Activated naive CD4-positive, alpha-beta T cell treated with anti-CD3 and anti-CD28 coated beads for 36 hours (primary cell): ENCODE measurements around the gene CUL1. TPM values are rescaled to one million over a fixed set of nuclear protein-coding genes. Genes with fewer than 3 reads are reported as not detected.
A peak's percentile ranks its signal among the peaks of the same experiment; 100 is the strongest.

Source experiments
- CTCF ChIA-PET: fragments of 350-600 bp; sonication (Branson Sonifier 250); formaldehyde crosslinking; loops from one replicate; lab custom pipeline; 2021; ENCODE audit warnings: antibody characterized with exemption; lab: Charles Lee
- DNase-seq: peaks from one replicate; pipeline ENCODE4 v3.0.0-alpha.2; 2020
- H3K27ac Mint-ChIP-seq: one replicate; pipeline ENCODE4 v1.8.0; 2021; ENCODE audit warnings: mild to moderate bottlenecking, mixed read lengths
- H3K27me3 Mint-ChIP-seq: one replicate; pipeline ENCODE4 v1.8.0; 2021; ENCODE audit warnings: low read depth, mixed read lengths
- H3K36me3 Mint-ChIP-seq: one replicate; pipeline ENCODE4 v1.8.0; 2021; ENCODE audit warnings: low read depth, mixed read lengths
- H3K4me1 Mint-ChIP-seq: one replicate; pipeline ENCODE4 v1.8.0; 2021; ENCODE audit warnings: low read depth, mixed read lengths
- H3K4me3 Mint-ChIP-seq: one replicate; pipeline ENCODE4 v1.8.0; 2021; ENCODE audit warnings: mild to moderate bottlenecking, moderate library complexity, mixed read lengths
- H3K9me3 Mint-ChIP-seq: one replicate; pipeline ENCODE4 v1.8.0; 2021; ENCODE audit warnings: mixed read lengths
- intact Hi-C: fragments of 100-400 bp; cut with micrococcal nuclease; formaldehyde crosslinking; loops from one replicate; pipeline ENCODE4 v1.15.1; 2023
- total RNA-seq, 2 experiments: library from RNA; stranded (reverse); gene quantifications; one replicate each; pipeline ENCODE4 v1.2.3, GENCODE V29; 2021

CUL1 gene
- total RNA-seq, 2 experiments from 2014 or later: 59.6 to 62.2 TPM

DNA sequence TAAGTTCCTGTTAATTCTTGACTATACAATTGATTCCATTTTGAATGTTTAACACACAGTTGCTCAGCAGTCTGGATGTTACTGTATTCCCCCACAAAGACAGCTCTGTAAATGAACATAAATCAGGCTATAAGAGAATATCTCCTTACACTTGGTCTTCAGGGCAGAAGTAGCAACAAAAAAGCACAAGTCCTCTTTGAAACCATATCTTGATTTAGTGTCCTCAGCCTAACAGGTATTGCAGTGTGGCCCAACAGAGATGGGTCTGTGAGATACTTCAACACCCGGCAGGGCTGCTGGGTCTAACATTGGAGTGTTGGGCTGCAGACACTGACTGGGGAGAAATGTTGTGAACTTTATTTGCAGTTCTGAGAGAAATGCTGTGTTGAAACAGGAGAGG is 75.8 kb downstream of the CUL1 start:
- CTCF ChIA-PET: interaction anchor here (0.5 to 2.6 kb wide), 12 partner anchors 12 to 199 kb away, joined by 3 to 23 read pairs (median 4); no protein-coding TSS in a partner anchor
- Mint-ChIP-seq H3K4me1 (peaks cover 29% of the 10 kb centered on the region), H3K27me3 (no peaks in the 10 kb centered on the region), H3K36me3 (peaks cover 28% of the 10 kb centered on the region), H3K27ac (no peak overlapping the region), H3K9me3 (no peaks in the 10 kb centered on the region), H3K4me3 (no peak overlapping the region)
- no peak for DNase-seq
- intact Hi-C loops: loop anchor here (5.0 kb wide), 1 partner anchor 147 kb away; no protein-coding TSS in a partner anchor

DNA sequence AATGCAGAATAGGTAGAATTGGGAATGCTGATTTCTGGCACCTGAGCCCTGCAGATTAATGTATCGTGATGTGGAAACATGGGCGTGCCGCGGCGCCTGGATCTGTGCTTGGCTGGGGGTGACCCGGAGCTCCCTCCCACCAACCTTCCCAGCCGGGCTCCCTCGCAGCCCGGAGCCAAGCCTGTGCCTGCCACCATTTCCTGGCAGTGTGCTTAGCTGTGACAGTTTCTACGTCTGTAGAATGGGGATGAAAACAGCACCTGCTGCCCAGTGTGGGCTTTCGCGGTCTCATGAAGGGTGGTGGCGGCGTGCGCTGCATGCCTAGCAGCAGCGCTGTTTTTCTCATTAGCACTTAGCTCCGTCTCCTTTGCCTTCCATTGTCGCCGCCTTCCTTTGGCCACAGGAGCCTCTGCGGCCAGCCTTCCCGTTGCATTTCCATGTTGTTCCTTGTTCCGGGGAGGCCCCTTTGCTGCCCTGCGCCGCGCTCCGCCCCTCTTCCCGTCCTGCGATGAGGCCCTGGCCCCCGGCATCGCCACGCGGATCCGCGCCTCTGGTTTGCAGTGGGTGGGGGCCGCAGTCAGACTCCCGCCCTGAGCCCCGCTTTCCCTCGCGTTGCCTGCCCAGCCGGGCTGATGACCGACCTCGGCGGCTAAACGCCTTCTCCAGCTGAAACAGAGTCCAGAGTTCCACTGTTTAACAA is 84.2 kb downstream of the CUL1 start:
- intact Hi-C loops: no loop called here
- DNase-seq: no peak
- Mint-ChIP-seq H3K9me3 (no peaks in the 10 kb centered on the region), H3K4me3 (no peak overlapping the region), H3K4me1 (no peaks in the 10 kb centered on the region), H3K27ac (no peak overlapping the region), H3K27me3 (no peaks in the 10 kb centered on the region), H3K36me3 (peaks cover 27% of the 10 kb centered on the region)
- CTCF ChIA-PET: no interaction called here

DNA sequence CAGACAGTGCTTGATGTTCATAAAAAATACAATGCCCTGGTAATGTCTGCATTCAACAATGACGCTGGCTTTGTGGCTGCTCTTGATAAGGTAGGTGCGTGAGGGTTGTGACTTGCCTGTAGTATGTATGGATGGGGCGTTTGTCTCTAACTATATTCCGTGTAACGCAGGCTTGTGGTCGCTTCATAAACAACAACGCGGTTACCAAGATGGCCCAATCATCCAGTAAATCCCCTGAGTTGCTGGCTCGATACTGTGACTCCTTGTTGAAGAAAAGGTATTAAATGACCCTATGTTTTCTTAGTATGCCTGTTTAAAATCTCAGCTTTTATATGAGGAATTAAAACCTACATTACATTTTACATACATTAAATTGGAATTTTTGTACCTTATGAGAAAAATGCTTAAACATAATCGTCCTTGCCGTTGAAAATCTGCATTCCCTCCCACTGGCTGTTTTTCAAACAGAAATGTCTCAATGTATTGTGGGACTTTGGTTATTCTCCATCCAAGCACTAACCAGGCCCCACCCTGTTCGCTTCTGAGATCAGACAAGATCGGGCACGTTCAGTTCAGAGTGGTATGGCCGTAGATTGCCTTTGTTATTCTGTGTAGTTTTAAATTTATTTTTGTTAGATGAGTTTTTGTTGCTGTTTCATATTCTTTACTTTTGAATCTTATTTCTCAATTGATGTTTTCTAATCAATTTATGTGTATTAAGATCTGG is 85.3 kb downstream of the CUL1 start:
- no peak overlapping the region for H3K4me3 Mint-ChIP-seq
- H3K27me3 Mint-ChIP-seq: no peaks in the 10 kb centered on the region
- H3K36me3 Mint-ChIP-seq: peaks cover 28% of the 10 kb centered on the region
- H3K27ac Mint-ChIP-seq: peak overlapping the region; percentile 39
- DNase-seq: no peak
- intact Hi-C loops: no loop called here
- no peaks in the 10 kb centered on the region for H3K9me3 Mint-ChIP-seq
- CTCF ChIA-PET: interaction anchor here (0.6 kb wide), 1 partner anchor 98 kb away, joined by 3 read pairs; no protein-coding TSS in a partner anchor
- H3K4me1 Mint-ChIP-seq: no peaks in the 10 kb centered on the region

DNA sequence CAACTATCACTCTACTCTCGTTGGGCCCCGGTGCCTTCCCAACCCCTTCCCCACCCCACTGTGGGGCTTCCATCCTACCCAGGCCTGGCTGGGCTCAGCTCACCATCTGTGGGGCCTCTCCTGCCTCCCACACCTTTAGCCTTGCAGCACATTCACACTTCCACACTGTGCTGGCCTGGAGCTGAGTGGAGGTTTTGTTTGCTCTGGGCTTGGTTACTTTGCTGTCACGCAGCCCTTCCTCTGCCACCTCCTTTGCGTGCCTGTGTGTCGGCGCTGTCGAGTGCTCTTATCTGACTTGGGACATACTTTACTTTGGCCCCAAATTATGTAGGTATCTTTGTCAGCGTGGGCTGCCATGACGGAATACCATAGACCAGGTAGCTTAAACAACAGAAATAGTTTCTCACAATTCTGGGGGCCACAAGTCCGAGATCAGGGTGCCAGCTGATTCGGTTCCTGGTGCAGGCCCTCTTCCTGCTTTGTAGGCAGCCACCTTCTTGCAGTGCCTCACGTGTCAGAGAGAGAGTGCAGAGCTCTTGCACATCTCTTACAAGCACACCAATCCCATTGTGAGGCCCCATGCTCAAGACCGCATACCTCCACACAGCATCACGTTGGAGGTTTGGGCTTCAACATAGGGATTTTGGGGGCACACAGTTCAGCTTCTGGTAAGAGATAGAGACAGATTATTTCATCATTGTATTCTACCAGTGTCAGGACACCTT is 89.0 kb downstream of the CUL1 start:
- intact Hi-C loops: no loop called here
- no peaks in the 10 kb centered on the region for H3K9me3 Mint-ChIP-seq
- H3K4me3 Mint-ChIP-seq: no peak overlapping the region
- CTCF ChIA-PET: interaction anchor here (1.4 kb wide), 1 partner anchor 68 kb away, joined by 5 read pairs; no protein-coding TSS in a partner anchor
- DNase-seq: no peak
- peaks cover 36% of the 10 kb centered on the region for H3K36me3 Mint-ChIP-seq
- no peak overlapping the region for H3K27ac Mint-ChIP-seq
- H3K27me3 Mint-ChIP-seq: no peaks in the 10 kb centered on the region
- no peaks in the 10 kb centered on the region for H3K4me1 Mint-ChIP-seq

DNA sequence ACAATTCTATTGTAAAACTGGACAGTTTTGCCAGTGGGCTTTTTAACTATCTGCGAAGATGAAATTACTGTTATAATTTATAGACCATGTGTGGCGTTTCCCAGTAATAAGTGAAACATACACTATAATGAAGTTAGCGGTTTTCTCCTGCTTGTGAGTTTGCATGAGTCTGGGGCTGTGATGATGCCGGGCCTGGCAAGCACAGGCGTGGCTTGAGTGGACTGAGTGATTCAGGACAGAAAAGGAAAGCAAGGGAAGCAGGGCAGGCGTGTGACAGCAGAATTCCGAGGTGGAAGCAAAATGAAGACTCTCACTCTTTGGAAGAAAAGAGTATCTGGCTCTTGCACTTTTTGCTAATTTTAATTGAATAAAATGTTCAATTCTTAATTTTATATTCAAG is 90.5 kb downstream of the CUL1 start:
- no peak overlapping the region for H3K27ac Mint-ChIP-seq
- peaks cover 37% of the 10 kb centered on the region for H3K36me3 Mint-ChIP-seq
- CTCF ChIA-PET: no interaction called here
- no peak overlapping the region for H3K4me3 Mint-ChIP-seq
- H3K27me3 Mint-ChIP-seq: no peaks in the 10 kb centered on the region
- H3K9me3 Mint-ChIP-seq: no peaks in the 10 kb centered on the region
- DNase-seq: no peak
- intact Hi-C loops: no loop called here
- peaks cover 4% of the 10 kb centered on the region for H3K4me1 Mint-ChIP-seq

DNA sequence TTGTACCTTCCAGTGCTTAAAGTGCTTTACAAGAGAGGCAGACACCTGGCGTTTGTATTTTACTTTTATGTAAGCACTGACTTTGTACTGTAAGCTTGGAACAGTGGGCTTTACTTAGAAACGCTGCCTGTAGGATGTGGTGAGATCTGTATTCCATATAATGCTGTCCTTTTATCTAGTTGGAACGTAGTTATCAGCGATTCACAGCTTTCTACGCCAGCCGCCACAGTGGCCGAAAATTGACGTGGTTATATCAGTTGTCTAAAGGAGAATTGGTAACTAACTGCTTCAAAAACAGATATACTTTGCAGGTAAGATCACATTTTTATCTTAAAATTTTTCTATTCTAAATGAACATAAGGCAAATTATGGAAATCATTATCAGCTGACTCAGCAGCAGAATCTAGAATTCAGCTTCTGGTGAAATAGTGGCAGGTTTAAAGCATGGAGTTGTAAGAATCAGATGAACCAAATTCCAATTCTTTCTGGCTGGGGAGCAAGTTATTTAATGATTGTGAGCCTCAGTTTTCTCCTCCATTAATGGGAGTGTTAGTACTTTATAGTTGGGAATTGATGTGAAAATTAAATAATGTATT is 91.5 kb downstream of the CUL1 start:
- intact Hi-C loops: loop anchor here (5.0 kb wide), 1 partner anchor 283 kb away; no protein-coding TSS in a partner anchor
- no peak overlapping the region for H3K27ac Mint-ChIP-seq
- H3K4me3 Mint-ChIP-seq: no peak overlapping the region
- H3K9me3 Mint-ChIP-seq: no peaks in the 10 kb centered on the region
- no peaks in the 10 kb centered on the region for H3K27me3 Mint-ChIP-seq
- H3K36me3 Mint-ChIP-seq: peaks cover 38% of the 10 kb centered on the region
- DNase-seq: no peak
- CTCF ChIA-PET: no interaction called here
- peaks cover 4% of the 10 kb centered on the region for H3K4me1 Mint-ChIP-seq

DNA sequence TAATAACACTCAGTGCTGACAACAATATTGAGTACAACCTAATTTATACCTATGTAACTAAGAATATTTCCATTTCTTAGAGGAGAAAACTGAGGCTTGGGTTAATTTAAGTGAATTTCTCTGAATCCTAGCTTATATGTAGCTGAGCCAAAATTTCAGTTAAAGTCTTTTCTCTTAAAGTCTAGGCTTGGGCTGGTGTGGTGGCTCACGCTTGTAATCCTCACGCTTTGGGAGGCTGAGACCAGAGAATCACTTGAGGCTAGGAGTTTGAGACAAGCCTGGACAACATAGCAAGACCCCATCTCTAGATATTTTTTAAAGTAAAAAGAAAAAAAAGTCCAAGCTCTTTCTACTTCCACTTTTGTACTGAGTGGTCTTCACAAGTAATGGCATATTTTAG is 92.1 kb downstream of the CUL1 start:
- Mint-ChIP-seq H3K4me3 (no peak overlapping the region), H3K27me3 (no peaks in the 10 kb centered on the region), H3K9me3 (no peaks in the 10 kb centered on the region), H3K4me1 (peaks cover 4% of the 10 kb centered on the region), H3K27ac (no peak overlapping the region), H3K36me3 (peaks cover 38% of the 10 kb centered on the region)
- intact Hi-C loops: loop anchor here (5.0 kb wide), 1 partner anchor 284 kb away; no protein-coding TSS in a partner anchor
- DNase-seq: no peak
- CTCF ChIA-PET: no interaction called here

DNA sequence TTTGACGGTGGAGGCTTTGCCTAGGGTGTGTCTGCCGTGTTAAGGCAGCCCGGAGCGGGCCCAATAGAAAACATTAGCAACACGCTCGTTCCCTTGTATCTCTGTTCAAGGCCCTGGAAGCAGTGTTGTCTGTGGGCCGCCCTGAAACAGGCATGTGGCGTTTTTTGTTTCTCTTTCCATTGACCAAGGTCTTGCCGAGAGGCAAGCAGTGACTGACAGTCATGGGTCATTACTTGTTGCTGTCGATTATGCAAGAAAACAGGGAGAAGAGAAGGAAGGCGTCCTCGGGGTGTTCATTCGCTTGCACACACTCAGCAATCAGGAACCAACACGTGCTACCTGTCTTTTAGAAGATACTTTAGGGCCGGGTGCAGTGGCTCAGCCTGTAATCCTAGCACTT is 92.8 kb downstream of the CUL1 start:
- Mint-ChIP-seq H3K4me3 (no peak overlapping the region), H3K27ac (no peak overlapping the region), H3K9me3 (no peaks in the 10 kb centered on the region), H3K4me1 (peaks cover 4% of the 10 kb centered on the region), H3K36me3 (peaks cover 42% of the 10 kb centered on the region), H3K27me3 (no peaks in the 10 kb centered on the region)
- no peak for DNase-seq
- CTCF ChIA-PET: interaction anchor here (0.6 kb wide), 1 partner anchor 22 kb away, joined by 3 read pairs; no protein-coding TSS in a partner anchor
- intact Hi-C loops: loop anchor here (5.0 kb wide), 1 partner anchor 284 kb away; no protein-coding TSS in a partner anchor

DNA sequence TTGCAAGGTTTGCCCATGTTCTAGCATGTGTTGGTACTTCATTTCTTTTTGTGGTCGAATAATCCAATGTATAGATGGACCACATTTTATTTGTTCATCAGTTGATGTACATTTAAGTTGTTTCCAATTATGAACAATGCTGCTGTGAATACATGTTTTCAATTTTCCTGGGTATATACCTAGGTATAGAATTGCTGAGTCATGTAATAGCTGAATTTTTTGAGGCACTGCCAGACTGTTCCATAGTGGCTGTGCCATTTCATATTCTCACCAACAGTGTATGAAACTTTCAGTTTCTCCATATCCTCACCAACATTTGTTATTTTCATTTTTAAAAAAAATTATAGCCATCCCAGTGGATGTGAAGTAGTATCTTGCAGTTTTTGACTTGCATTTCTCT is 94.9 kb downstream of the CUL1 start:
- Mint-ChIP-seq H3K9me3 (no peaks in the 10 kb centered on the region), H3K4me1 (peaks cover 4% of the 10 kb centered on the region), H3K4me3 (no peak overlapping the region), H3K36me3 (peaks cover 40% of the 10 kb centered on the region), H3K27me3 (no peaks in the 10 kb centered on the region), H3K27ac (peak overlapping the region; percentile 34)
- no peak for DNase-seq
- CTCF ChIA-PET: interaction anchor here (1.0 to 1.4 kb wide), 3 partner anchors 20 to 219 kb away, joined by 3 to 4 read pairs (median 3); no protein-coding TSS in a partner anchor
- intact Hi-C loops: loop anchor here (5.0 kb wide), 1 partner anchor 286 kb away; no protein-coding TSS in a partner anchor

DNA sequence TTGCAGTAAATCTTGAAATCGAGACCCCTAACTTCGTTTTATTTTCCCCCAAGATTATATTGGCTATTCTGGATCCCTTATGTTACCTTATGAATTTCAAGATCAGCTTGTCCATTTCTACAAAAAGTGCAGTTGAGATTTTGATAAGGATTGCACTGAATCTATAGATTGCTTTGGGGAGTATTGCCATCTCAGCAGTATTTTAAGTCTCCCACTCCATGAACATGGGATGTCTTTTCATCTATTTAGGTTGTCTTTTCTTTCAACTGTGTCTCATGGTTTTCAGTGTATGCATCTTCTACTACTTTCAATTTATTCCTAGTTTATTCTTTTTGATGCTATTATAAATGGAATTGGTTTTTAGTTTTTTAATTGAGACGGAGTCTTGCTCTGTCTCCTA is 95.8 kb downstream of the CUL1 start:
- CTCF ChIA-PET: no interaction called here
- no peak for DNase-seq
- peaks cover 4% of the 10 kb centered on the region for H3K4me1 Mint-ChIP-seq
- no peak overlapping the region for H3K4me3 Mint-ChIP-seq
- peaks cover 39% of the 10 kb centered on the region for H3K36me3 Mint-ChIP-seq
- no peaks in the 10 kb centered on the region for H3K27me3 Mint-ChIP-seq
- H3K9me3 Mint-ChIP-seq: no peaks in the 10 kb centered on the region
- no peak overlapping the region for H3K27ac Mint-ChIP-seq
- intact Hi-C loops: loop anchor here (5.0 kb wide), 1 partner anchor 287 kb away; no protein-coding TSS in a partner anchor

DNA sequence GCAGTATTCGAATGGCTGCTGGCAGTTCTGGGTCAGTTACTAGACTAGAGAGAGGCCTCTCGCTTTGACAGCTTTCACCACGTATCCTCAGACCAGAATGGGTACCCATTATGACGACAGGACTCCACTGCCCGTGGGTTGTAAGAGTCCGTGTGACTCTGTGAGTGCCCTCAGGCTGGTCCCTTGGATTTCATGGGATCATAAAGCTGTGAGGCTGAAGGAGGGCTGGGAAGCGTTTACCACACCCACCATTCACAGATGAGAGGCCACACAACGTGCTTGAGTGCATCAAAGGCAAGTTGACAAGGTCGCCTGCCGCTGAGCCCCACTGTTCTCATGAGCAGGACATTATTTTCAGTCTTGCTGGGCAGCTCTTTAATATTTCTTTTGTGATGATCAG is 98.1 kb downstream of the CUL1 start:
- Mint-ChIP-seq H3K27me3 (no peaks in the 10 kb centered on the region), H3K4me3 (no peak overlapping the region), H3K9me3 (no peaks in the 10 kb centered on the region), H3K27ac (no peak overlapping the region), H3K36me3 (peaks cover 48% of the 10 kb centered on the region), H3K4me1 (peaks cover 4% of the 10 kb centered on the region)
- intact Hi-C loops: loop anchor here (5.0 kb wide), 1 partner anchor 35 kb away; no protein-coding TSS in a partner anchor
- no peak for DNase-seq
- CTCF ChIA-PET: no interaction called here
